NB4 (cell line): ENCODE data around the gene PRCP.

Experiments used
- DNase-seq: peaks from one replicate; pipeline ENCODE4 v3.0.0; 2010; ENCODE audit warnings: low read depth
- H3K4me3 ChIP-seq: one replicate; pipeline ENCODE4 v1.5.1; 2011; ENCODE audit warnings: mild to moderate bottlenecking, low read depth, low read length, moderate library complexity
- CTCF ChIP-seq: IDR thresholded peaks from one replicate; pipeline ENCODE4 v1.5.1; 2012; ENCODE audit warnings: low read depth, low read length
- MAX ChIP-seq: IDR thresholded peaks from 2 replicates; pipeline ENCODE4 v1.6.1; 2011; ENCODE audit warnings: low read depth, low read length
- MYC ChIP-seq: IDR thresholded peaks from 2 replicates; pipeline ENCODE4 v1.6.1; 2011; ENCODE audit warnings: low read depth, low read length
- POLR2A ChIP-seq: IDR thresholded peaks from 2 replicates; pipeline ENCODE4 v1.6.1; 2011; ENCODE audit warnings: mild to moderate bottlenecking; ENCODE audit not compliant: insufficient read length; ENCODE audit errors: extremely low read depth

The PRCP gene

GRCh38 chr11:82810738-82811137 lies 89.5 kb downstream of the PRCP start:
- DNase-seq, result no peak

GRCh38 chr11:82810326-82810725 lies 89.9 kb downstream of the PRCP start:
- H3K4me3 ChIP-seq, result no peak overlapping the region
- DNase-seq, result no peak
- TF ChIP-seq MAX (no peak), CTCF (no peak), MYC (no peak), POLR2A (no peak)

More at GRCh38 chr11:82810738-82811137, 89.5 kb downstream of the PRCP start:
- TF ChIP-seq POLR2A (no peak), MAX (no peak), MYC (no peak), CTCF (no peak)
- no peak overlapping the region for H3K4me3 ChIP-seq

- no peak for DNase-seq
- TF ChIP-seq MYC, result no peak
- no peak for TF ChIP-seq MAX
- TF ChIP-seq POLR2A, result no peak
- TF ChIP-seq CTCF, result no peak
- H3K4me3 ChIP-seq, result no peak overlapping the region
These were observed 92.6 kb downstream of the PRCP start for GRCh38 chr11:82807646-82808045.

- TF ChIP-seq MAX, result no peak
- TF ChIP-seq MYC, result no peak
- TF ChIP-seq CTCF, result no peak
- TF ChIP-seq POLR2A, result no peak
- no peak for DNase-seq
- no peak overlapping the region for H3K4me3 ChIP-seq
These were observed 97.5 kb downstream of the PRCP start for GRCh38 chr11:82802710-82803109.

GRCh38 chr11:82796998-82797961 lies 103.0 kb downstream of the PRCP start:
- no peak for TF ChIP-seq MAX
- no peak for TF ChIP-seq CTCF
- TF ChIP-seq MYC, result no peak
- H3K4me3 ChIP-seq, result no peak overlapping the region
- no peak for DNase-seq
